ENCODE data around the gene ATP10B.

- no peak for TF ChIP-seq CTCF (IDR thresholded peaks at IDR 0.05)
- no peak for TF ChIP-seq POLR2A (IDR thresholded peaks at IDR 0.05)
These were observed 249.3 kb downstream of the ATP10B start for GRCh38 chr5:160602744-160603143.
